ENCODE data around the gene ABLIM1.

Gene ABLIM1

DNA sequence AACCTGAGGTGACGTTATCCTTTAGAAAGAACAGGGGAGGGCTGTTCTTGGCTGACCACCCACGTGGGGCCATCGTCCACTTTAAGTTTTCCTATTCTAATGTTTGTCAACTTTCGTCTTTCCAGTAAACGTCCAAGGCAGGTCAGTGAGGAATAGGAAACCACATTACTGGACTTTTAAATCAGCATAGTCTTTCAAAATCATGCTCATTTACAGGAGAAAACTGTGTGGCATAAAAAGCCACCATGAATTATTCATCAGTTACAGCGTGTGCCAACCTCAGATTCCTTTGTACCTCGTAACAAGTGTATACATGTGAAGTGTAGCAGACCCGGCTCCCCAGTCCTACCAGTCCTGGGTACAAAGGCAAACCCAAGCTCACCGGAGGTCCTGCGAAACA is 25.1 kb upstream of the ABLIM1 start:
- no peak for TF ChIP-seq NFIC (IDR thresholded peaks at IDR 0.05)

DNA sequence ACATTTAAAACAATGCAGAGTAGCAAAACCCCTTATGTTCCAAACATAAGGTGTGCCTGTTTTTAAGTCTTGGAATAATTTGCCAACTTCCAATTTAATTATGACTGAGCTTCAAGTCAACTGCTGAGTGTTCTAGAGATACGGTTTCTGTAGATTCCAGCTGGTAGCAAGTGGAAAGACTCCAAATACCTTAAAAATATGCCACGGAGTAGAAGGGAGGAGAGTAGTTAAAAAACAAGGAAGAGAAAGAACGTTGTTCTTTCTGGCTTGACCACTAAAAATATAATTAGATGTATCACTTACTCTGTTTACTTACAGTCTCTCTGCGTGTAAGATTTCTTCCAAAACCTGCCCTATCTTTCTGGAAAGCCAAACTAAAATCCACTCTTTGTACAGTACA is 24.5 kb upstream of the ABLIM1 start:
- TF ChIP-seq, protein P1, sequence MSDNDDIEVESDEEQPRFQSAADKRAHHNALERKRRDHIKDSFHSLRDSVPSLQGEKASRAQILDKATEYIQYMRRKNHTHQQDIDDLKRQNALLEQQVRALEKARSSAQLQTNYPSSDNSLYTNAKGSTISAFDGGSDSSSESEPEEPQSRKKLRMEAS (IDR thresholded peaks at IDR 0.05), result no peak
- TF ChIP-seq EGR1 (IDR thresholded peaks at IDR 0.05), result no peak
- no peak for TF ChIP-seq TCF12 (IDR thresholded peaks at IDR 0.05; ENCODE audit: low read depth)
- TF ChIP-seq RAD21 (IDR thresholded peaks at IDR 0.05; ENCODE audit: low read depth), result no peak
- TF ChIP-seq, protein P2, sequence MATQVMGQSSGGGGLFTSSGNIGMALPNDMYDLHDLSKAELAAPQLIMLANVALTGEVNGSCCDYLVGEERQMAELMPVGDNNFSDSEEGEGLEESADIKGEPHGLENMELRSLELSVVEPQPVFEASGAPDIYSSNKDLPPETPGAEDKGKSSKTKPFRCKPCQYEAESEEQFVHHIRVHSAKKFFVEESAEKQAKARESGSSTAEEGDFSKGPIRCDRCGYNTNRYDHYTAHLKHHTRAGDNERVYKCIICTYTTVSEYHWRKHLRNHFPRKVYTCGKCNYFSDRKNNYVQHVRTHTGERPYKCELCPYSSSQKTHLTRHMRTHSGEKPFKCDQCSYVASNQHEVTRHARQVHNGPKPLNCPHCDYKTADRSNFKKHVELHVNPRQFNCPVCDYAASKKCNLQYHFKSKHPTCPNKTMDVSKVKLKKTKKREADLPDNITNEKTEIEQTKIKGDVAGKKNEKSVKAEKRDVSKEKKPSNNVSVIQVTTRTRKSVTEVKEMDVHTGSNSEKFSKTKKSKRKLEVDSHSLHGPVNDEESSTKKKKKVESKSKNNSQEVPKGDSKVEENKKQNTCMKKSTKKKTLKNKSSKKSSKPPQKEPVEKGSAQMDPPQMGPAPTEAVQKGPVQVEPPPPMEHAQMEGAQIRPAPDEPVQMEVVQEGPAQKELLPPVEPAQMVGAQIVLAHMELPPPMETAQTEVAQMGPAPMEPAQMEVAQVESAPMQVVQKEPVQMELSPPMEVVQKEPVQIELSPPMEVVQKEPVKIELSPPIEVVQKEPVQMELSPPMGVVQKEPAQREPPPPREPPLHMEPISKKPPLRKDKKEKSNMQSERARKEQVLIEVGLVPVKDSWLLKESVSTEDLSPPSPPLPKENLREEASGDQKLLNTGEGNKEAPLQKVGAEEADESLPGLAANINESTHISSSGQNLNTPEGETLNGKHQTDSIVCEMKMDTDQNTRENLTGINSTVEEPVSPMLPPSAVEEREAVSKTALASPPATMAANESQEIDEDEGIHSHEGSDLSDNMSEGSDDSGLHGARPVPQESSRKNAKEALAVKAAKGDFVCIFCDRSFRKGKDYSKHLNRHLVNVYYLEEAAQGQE (IDR thresholded peaks at IDR 0.05; ENCODE audit: low read depth), result no peak
- no peak for TF ChIP-seq EP300 (IDR thresholded peaks at IDR 0.05; ENCODE audit: borderline replicate concordance)
- TF ChIP-seq, protein P3, sequence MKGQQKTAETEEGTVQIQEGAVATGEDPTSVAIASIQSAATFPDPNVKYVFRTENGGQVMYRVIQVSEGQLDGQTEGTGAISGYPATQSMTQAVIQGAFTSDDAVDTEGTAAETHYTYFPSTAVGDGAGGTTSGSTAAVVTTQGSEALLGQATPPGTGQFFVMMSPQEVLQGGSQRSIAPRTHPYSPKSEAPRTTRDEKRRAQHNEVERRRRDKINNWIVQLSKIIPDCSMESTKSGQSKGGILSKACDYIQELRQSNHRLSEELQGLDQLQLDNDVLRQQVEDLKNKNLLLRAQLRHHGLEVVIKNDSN (IDR thresholded peaks at IDR 0.05), result no peak
- no peak for TF ChIP-seq TEAD4 (IDR thresholded peaks at IDR 0.05)
- TF ChIP-seq CEBPB (IDR thresholded peaks at IDR 0.05), result no peak
- no peak for TF ChIP-seq NFIC (IDR thresholded peaks at IDR 0.05)
- no peak for TF ChIP-seq TAF1 (IDR thresholded peaks at IDR 0.05; ENCODE audit: low read depth)
- no peak for TF ChIP-seq FOXM1 (IDR thresholded peaks at IDR 0.05; ENCODE audit: borderline replicate concordance, low read depth)
- no peak for TF ChIP-seq CREB1 (IDR thresholded peaks at IDR 0.05; ENCODE audit: low read depth)
- no peak for TF ChIP-seq YY1 (IDR thresholded peaks at IDR 0.05; ENCODE audit: low read depth)
- no peak for TF ChIP-seq ZBTB7A (IDR thresholded peaks at IDR 0.05; ENCODE audit: low read depth)

DNA sequence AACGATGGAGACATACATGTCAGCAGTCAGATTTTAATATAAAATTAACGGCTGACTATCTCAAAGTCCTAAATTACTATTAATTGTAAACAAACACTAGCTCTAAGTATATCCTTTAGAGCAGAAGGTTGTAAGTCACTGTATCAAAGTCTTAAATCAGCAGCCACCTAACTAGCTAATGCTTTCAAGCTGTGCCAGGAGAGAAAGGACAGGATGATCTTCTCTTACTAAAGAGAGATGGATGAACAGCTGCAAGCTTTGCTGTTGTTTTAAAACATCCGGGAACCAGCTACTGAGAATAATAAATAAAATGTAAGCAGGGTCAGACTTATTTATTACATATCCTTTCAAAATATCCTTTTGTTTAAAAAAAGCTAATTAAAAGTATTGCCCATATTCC is 24.0 kb upstream of the ABLIM1 start:
- TF ChIP-seq FOXM1 (IDR thresholded peaks at IDR 0.05; ENCODE audit: borderline replicate concordance, low read depth) (no peak), TEAD4 (IDR thresholded peaks at IDR 0.05) (no peak), TCF12 (IDR thresholded peaks at IDR 0.05; ENCODE audit: low read depth) (no peak)
- TF ChIP-seq, protein P2 (IDR thresholded peaks at IDR 0.05; ENCODE audit: low read depth), result no peak

DNA sequence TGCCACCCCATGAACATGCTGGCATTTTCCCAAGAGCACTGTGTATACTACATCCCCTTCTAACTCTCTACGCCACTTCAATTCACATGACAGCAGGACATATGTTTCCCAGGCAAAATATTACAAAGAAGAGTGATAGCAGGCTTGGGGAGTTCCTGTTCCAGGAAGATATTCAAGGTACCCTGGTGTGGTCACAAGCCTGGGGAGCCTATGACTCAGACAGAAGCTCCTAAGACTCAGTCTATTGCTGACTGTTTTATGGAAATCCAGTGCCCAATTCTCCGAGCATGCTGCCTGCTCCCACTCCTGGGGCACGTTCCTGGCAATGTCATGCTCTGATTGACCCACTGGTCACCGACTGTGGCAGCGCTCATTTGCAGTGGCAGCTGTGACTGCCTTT is 23.5 kb upstream of the ABLIM1 start:
- TF ChIP-seq, protein P3 (IDR thresholded peaks at IDR 0.05), result no peak
- TF ChIP-seq CEBPB (IDR thresholded peaks at IDR 0.05), result no peak
- TF ChIP-seq, protein P1 (IDR thresholded peaks at IDR 0.05), result no peak
- TF ChIP-seq TAF1 (IDR thresholded peaks at IDR 0.05; ENCODE audit: low read depth), result no peak
- no peak for TF ChIP-seq CREB1 (IDR thresholded peaks at IDR 0.05; ENCODE audit: low read depth)
- no peak for TF ChIP-seq FOXM1 (IDR thresholded peaks at IDR 0.05; ENCODE audit: borderline replicate concordance, low read depth)
- TF ChIP-seq YY1 (IDR thresholded peaks at IDR 0.05; ENCODE audit: low read depth), result no peak
- TF ChIP-seq EGR1 (IDR thresholded peaks at IDR 0.05), result no peak
- no peak for TF ChIP-seq RAD21 (IDR thresholded peaks at IDR 0.05; ENCODE audit: low read depth)
- TF ChIP-seq EP300 (IDR thresholded peaks at IDR 0.05; ENCODE audit: borderline replicate concordance), result no peak

DNA sequence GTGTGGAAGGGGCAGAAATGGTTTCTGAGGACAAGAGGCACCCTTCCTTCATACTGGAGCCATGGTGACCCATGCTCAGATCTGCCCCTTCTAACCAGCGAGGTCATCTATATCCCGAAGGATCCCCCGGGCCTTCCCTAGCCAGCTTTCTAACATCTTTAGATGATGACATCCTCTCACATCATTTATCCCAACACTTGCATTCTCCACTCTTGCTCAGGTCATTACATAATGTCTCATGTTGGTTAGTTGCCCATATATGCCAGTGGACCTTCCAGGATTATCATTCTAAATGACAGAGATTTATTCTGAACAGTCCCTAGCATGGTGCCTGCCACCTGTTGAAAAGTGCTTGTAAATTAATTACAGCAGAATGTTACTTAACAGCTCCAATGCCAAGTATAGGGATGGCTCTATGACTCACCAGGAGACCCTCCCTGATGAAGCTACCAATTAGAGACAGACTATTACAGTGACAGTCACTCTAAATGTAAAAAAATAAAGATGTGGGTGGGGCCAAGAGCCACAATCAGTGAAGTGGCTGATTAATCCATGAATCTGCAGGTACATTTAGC is 22.6 kb upstream of the ABLIM1 start:
- TF ChIP-seq RAD21 (IDR thresholded peaks at IDR 0.05; ENCODE audit: low read depth) (no peak), TEAD4 (IDR thresholded peaks at IDR 0.05) (no peak), CEBPB (IDR thresholded peaks at IDR 0.05) (no peak), EGR1 (IDR thresholded peaks at IDR 0.05) (no peak), EP300 (IDR thresholded peaks at IDR 0.05; ENCODE audit: borderline replicate concordance) (no peak), CREB1 (IDR thresholded peaks at IDR 0.05; ENCODE audit: low read depth) (no peak), NFIC (IDR thresholded peaks at IDR 0.05) (no peak), FOXM1 (IDR thresholded peaks at IDR 0.05; ENCODE audit: borderline replicate concordance, low read depth) (no peak), TCF12 (IDR thresholded peaks at IDR 0.05; ENCODE audit: low read depth) (no peak), TAF1 (IDR thresholded peaks at IDR 0.05; ENCODE audit: low read depth) (no peak), ZBTB7A (IDR thresholded peaks at IDR 0.05; ENCODE audit: low read depth) (no peak), YY1 (IDR thresholded peaks at IDR 0.05; ENCODE audit: low read depth) (no peak)
- TF ChIP-seq, protein P1 (IDR thresholded peaks at IDR 0.05), result no peak
- TF ChIP-seq, protein P3 (IDR thresholded peaks at IDR 0.05), result no peak
- TF ChIP-seq, protein P2 (IDR thresholded peaks at IDR 0.05; ENCODE audit: low read depth), result no peak

Measured in Ishikawa (cell line).